ENCODE measurements around the gene ANKS6.

Gene ANKS6

GRCh38 chr9:98811051-98811650 lies 14.8 kb upstream of the ANKS6 start:
- no peak for DNase-seq

GRCh38 chr9:98810102-98810842 lies 13.9 kb upstream of the ANKS6 start:
- no peak for DNase-seq

GRCh38 chr9:98809311-98810101 lies 13.2 kb upstream of the ANKS6 start:
- DNase-seq: no peak

GRCh38 chr9:98808875-98809274 lies 12.5 kb upstream of the ANKS6 start:
- no peak for DNase-seq

- DNase-seq: no peak
These were observed 12.1 kb upstream of the ANKS6 start for GRCh38 chr9:98808411-98808815.

- DNase-seq: peak in 1 of 2 experiments; percentile 21
These were observed 11.4 kb upstream of the ANKS6 start for GRCh38 chr9:98807814-98808195.

GRCh38 chr9:98807070-98807813 lies 10.9 kb upstream of the ANKS6 start, which contains the start of gene GALNT12:
GALNT12 (plus strand) TSS chr9:98807670; CDS start chr9:98807699, 29 bp downstream.
- peak; percentile 35 to 61 for DNase-seq

GRCh38 chr9:98806394-98807035 lies 10.2 kb upstream of the ANKS6 start:
- DNase-seq: no peak

- no peak for DNase-seq
These were observed 9.3 kb upstream of the ANKS6 start for GRCh38 chr9:98805506-98806272.

GRCh38 chr9:98804083-98804482 lies 7.7 kb upstream of the ANKS6 start:
- DNase-seq: no peak

- DNase-seq: no peak
These were observed 5.6 kb upstream of the ANKS6 start for GRCh38 chr9:98801969-98802371.

GRCh38 chr9:98801561-98801960 lies 5.2 kb upstream of the ANKS6 start:
- DNase-seq: no peak

GRCh38 chr9:98798254-98798653 lies 1.9 kb upstream of the ANKS6 start:
- DNase-seq: no peak

- no peak for DNase-seq
These were observed 1.1 kb upstream of the ANKS6 start for GRCh38 chr9:98797491-98797890.

- peak in 1 of 2 experiments; percentile 24 for DNase-seq
These were observed 388 bp downstream of the ANKS6 start for GRCh38 chr9:98795970-98796363.

- no peak for DNase-seq
These were observed 930 bp downstream of the ANKS6 start for GRCh38 chr9:98795295-98795955.

GRCh38 chr9:98794802-98795201 lies 1.6 kb downstream of the ANKS6 start:
- no peak for DNase-seq

- DNase-seq: no peak
These were observed 3.3 kb downstream of the ANKS6 start for GRCh38 chr9:98793031-98793430.

- no peak for DNase-seq
These were observed 4.5 kb downstream of the ANKS6 start for GRCh38 chr9:98791608-98792490.
